Type B pancreatic cell (in vitro differentiated cells): ENCODE results near the gene FMO1. TPM values are rescaled to one million over a fixed set of nuclear protein-coding genes. Genes with fewer than 3 reads are reported as not detected.
A peak's percentile ranks its signal among the peaks of the same experiment; 100 is the strongest.

Source experiments
- DNase-seq: peaks from one replicate; pipeline ENCODE4 v3.0.0; 2021; ENCODE audit warnings: mixed read lengths; ENCODE audit not compliant: unreplicated experiment; ENCODE audit errors: extremely low spot score
- H3K27ac Mint-ChIP-seq: 2 replicates; pipeline ENCODE4 v1.8.0; 2021; ENCODE audit warnings: mild to moderate bottlenecking, mixed read lengths
- H3K27me3 Mint-ChIP-seq: 2 replicates; pipeline ENCODE4 v1.8.0; 2021; ENCODE audit warnings: mixed read lengths
- H3K36me3 Mint-ChIP-seq: 2 replicates; pipeline ENCODE4 v1.8.0; 2021; ENCODE audit warnings: mixed read lengths
- H3K4me1 Mint-ChIP-seq: one replicate; pipeline ENCODE4 v1.8.0; 2021; ENCODE audit warnings: mixed read lengths; ENCODE audit not compliant: unreplicated experiment
- H3K4me3 Mint-ChIP-seq: 2 replicates; pipeline ENCODE4 v1.8.0; 2021; ENCODE audit warnings: mild to moderate bottlenecking, mixed read lengths
- H3K9me3 Mint-ChIP-seq: 2 replicates; pipeline ENCODE4 v1.8.0; 2021; ENCODE audit warnings: mixed read lengths
- CTCF ChIP-seq: fragments of 200-600 bp; sonication (generic); conservative IDR thresholded peaks from 2 replicates; pipeline ENCODE4 v1.5.0; 2021; ENCODE audit warnings: antibody characterized with exemption, mild to moderate bottlenecking
- total RNA-seq: library from RNA; stranded (reverse); gene quantifications from 2 replicates; pipeline ENCODE4 v1.2.1, GENCODE V29; 2021; ENCODE audit warnings: low replicate concordance

FMO1 gene
- total RNA-seq, 1 donor from 2014 or later: 1.8 TPM

GRCh38 chr1:171247501-171247900 lies 793 bp upstream of the FMO1 start:
- DNase-seq: no peak
- no peaks in the 10 kb centered on the region for H3K9me3 Mint-ChIP-seq
- peaks cover 7% of the 10 kb centered on the region for H3K4me1 Mint-ChIP-seq
- peaks cover 49% of the 10 kb centered on the region for H3K27me3 Mint-ChIP-seq
- H3K27ac Mint-ChIP-seq: no peak overlapping the region
- H3K4me3 Mint-ChIP-seq: no peak overlapping the region
- no peak for TF ChIP-seq CTCF
- H3K36me3 Mint-ChIP-seq: no peaks in the 10 kb centered on the region

GRCh38 chr1:171248841-171249240 lies 547 bp downstream of the FMO1 start:
- Mint-ChIP-seq H3K27me3 (peaks cover 55% of the 10 kb centered on the region), H3K27ac (no peak overlapping the region), H3K4me3 (no peak overlapping the region), H3K36me3 (no peaks in the 10 kb centered on the region), H3K4me1 (peaks cover 7% of the 10 kb centered on the region), H3K9me3 (no peaks in the 10 kb centered on the region)
- no peak for DNase-seq
- TF ChIP-seq CTCF: no peak

- H3K27me3 Mint-ChIP-seq: peaks cover 64% of the 10 kb centered on the region
- no peak for TF ChIP-seq CTCF
- no peak for DNase-seq
- no peak overlapping the region for H3K27ac Mint-ChIP-seq
- H3K4me3 Mint-ChIP-seq: peak overlapping the region; percentile 39
- no peaks in the 10 kb centered on the region for H3K9me3 Mint-ChIP-seq
- H3K36me3 Mint-ChIP-seq: no peaks in the 10 kb centered on the region
- H3K4me1 Mint-ChIP-seq: peaks cover 14% of the 10 kb centered on the region
Observed at GRCh38 chr1:171250263-171250662, 2.0 kb downstream of the FMO1 start.

- Mint-ChIP-seq H3K27ac (no peak overlapping the region), H3K9me3 (no peaks in the 10 kb centered on the region), H3K36me3 (no peaks in the 10 kb centered on the region), H3K4me1 (peaks cover 18% of the 10 kb centered on the region), H3K4me3 (peak overlapping the region; percentile 90), H3K27me3 (peaks cover 68% of the 10 kb centered on the region)
- DNase-seq: no peak
- peak; percentile 82 for TF ChIP-seq CTCF
Observed at GRCh38 chr1:171251042-171251951, 3.0 kb downstream of the FMO1 start.

GRCh38 chr1:171251952-171252300 lies 3.6 kb downstream of the FMO1 start:
- no peak overlapping the region for H3K27ac Mint-ChIP-seq
- DNase-seq: no peak
- H3K27me3 Mint-ChIP-seq: peaks cover 67% of the 10 kb centered on the region
- peak; percentile 24 for TF ChIP-seq CTCF
- H3K9me3 Mint-ChIP-seq: no peaks in the 10 kb centered on the region
- peak overlapping the region; percentile 90 for H3K4me3 Mint-ChIP-seq
- H3K4me1 Mint-ChIP-seq: peaks cover 24% of the 10 kb centered on the region
- no peaks in the 10 kb centered on the region for H3K36me3 Mint-ChIP-seq
